Upper lobe of left lung (tissue), 4 donors: ENCODE results near the gene ATP2B2.

Experiments used
- EP300 ChIP-seq, 4 donors: sonication (generic); formaldehyde crosslinking; IDR thresholded peaks; one replicate each; pipeline ENCODE4 v1.5.1; 2017; ENCODE audit warnings: antibody characterized with exemption in 4 of 4, control low read depth in 2 of 4
- POLR2A ChIP-seq, 4 donors: fragments of 450-650 bp; IDR thresholded peaks; one replicate each; pipeline ENCODE4 v1.5.1; 2016 to 2017; ENCODE audit warnings: antibody characterized with exemption in 4 of 4, mild to moderate bottlenecking in 2 of 4
- POLR2AphosphoS5 ChIP-seq, 2 donors: sonication (generic); formaldehyde crosslinking; IDR thresholded peaks; one replicate each; pipeline ENCODE4 v1.5.1; 2017; ENCODE audit warnings: antibody characterized with exemption in 2 of 2
- TF ChIP-seq, protein P1 (sequence below), 6 experiments: fragments of 450-650 bp in 4 of 6; fragments of 200-600 bp in 2 of 6; sonication (generic) in 2 of 6; IDR thresholded peaks; one replicate each; pipeline ENCODE4 v1.5.1; 2016 to 2019; ENCODE audit warnings: antibody characterized with exemption in 6 of 6

DNA sequence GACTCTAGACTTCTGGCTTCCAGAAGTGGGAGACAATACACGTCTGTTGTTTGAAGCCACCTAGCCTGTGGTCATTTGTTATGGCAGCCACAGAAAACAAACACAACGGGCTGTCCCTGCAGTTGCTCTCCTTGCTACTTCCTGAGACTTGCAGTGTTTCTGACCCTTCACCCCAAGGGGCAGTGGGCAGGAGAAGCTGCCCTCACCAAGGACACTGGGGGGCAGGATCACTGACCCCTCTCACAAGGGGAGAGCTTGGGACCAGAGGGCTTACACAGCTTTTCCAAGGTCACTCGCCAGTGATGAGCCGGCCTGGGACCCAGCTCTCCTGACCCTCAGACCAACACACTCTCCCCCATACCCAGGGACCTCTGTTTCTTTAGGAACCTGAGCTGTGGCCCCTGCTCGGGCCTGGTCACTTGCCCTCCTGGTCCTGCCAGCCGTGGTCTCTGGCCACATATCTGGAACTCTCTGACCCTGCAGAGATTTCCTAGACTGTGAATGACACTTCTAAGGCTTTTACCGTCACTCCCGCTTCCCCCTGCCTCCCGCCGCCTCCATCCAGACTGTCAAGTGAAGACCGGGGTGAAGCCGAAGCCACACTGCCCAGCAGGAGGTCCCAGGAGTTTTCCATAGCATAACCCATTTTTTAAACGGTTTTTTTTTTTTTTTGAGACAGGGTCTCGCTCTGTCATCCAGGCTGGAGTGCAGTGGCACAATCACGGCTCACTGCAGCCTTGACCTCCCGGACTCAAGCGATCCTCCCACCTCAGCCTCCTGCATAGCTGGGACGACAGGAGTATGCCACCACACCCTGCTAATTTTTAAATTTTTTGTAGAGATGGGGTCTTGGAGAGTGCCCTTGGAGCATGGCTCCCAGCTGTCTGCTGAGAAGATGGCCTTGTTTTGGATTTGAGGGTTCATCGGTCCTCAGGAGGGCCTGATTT is 4.4 kb downstream of the ATP2B2 start:
- TF ChIP-seq, protein P1, sequence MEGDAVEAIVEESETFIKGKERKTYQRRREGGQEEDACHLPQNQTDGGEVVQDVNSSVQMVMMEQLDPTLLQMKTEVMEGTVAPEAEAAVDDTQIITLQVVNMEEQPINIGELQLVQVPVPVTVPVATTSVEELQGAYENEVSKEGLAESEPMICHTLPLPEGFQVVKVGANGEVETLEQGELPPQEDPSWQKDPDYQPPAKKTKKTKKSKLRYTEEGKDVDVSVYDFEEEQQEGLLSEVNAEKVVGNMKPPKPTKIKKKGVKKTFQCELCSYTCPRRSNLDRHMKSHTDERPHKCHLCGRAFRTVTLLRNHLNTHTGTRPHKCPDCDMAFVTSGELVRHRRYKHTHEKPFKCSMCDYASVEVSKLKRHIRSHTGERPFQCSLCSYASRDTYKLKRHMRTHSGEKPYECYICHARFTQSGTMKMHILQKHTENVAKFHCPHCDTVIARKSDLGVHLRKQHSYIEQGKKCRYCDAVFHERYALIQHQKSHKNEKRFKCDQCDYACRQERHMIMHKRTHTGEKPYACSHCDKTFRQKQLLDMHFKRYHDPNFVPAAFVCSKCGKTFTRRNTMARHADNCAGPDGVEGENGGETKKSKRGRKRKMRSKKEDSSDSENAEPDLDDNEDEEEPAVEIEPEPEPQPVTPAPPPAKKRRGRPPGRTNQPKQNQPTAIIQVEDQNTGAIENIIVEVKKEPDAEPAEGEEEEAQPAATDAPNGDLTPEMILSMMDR (IDR thresholded peaks at IDR 0.05), result no peak
- TF ChIP-seq POLR2A (IDR thresholded peaks at IDR 0.05), result no peak
- TF ChIP-seq EP300 (IDR thresholded peaks at IDR 0.05), result no peak
- TF ChIP-seq POLR2AphosphoS5 (IDR thresholded peaks at IDR 0.05), result no peak
